GM12891 (cell line): ENCODE data around the gene DSG3.
A peak's percentile ranks its signal among the peaks of the same experiment; 100 is the strongest.

Experiments used
- DNase-seq: peaks from one replicate; pipeline ENCODE4 v3.0.0; 2011; ENCODE audit warnings: low spot score; ENCODE audit not compliant: insufficient read length
- FAIRE-seq: peaks from 2 replicates; lab custom pipeline; 2011; peaks lifted over from hg19 to GRCh38; lab: Jason Lieb, UNC
- PAX5 ChIP-seq: IDR thresholded peaks from 2 replicates; pipeline ENCODE4 v1.6.1; 2011; ENCODE audit warnings: low read length, moderate library complexity, mild to moderate bottlenecking; ENCODE audit not compliant: insufficient read depth, severe bottlenecking
- POLR2A ChIP-seq: IDR thresholded peaks from 2 replicates; pipeline ENCODE4 v1.6.1; 2011; ENCODE audit warnings: low read depth, low read length, control low read depth
- POLR2AphosphoS5 ChIP-seq: IDR thresholded peaks from 2 replicates; pipeline ENCODE4 v1.6.1; 2011; ENCODE audit warnings: low read depth, low read length, control low read depth
- POU2F2 ChIP-seq: IDR thresholded peaks from 2 replicates; pipeline ENCODE4 v1.6.1; 2011; ENCODE audit warnings: low read depth, mild to moderate bottlenecking, control low read depth, low read length, moderate library complexity
- SPI1 ChIP-seq: IDR thresholded peaks from 2 replicates; pipeline ENCODE4 v1.6.1; 2011; ENCODE audit warnings: low read depth, low read length, control low read depth
- TAF1 ChIP-seq: IDR thresholded peaks from 2 replicates; pipeline ENCODE4 v1.6.1; 2011; ENCODE audit warnings: low read depth, low read length, control low read depth

The DSG3 gene

GRCh38 chr18:31410716-31411483 lies 36.6 kb upstream of the DSG3 start:
- FAIRE-seq (no peak), DNase-seq (no peak)
- no peak for TF ChIP-seq POU2F2
- TF ChIP-seq TAF1 = no peak
- TF ChIP-seq PAX5 = no peak
- no peak for TF ChIP-seq SPI1
- TF ChIP-seq POLR2A = no peak
- no peak for TF ChIP-seq POLR2AphosphoS5

GRCh38 chr18:31413137-31413536 lies 34.4 kb upstream of the DSG3 start:
- DNase-seq (no peak), FAIRE-seq (no peak)
- TF ChIP-seq PAX5 (no peak), TAF1 (no peak), POU2F2 (no peak), SPI1 (no peak), POLR2AphosphoS5 (no peak), POLR2A (no peak)

- FAIRE-seq (no peak), DNase-seq (no peak)
- TF ChIP-seq PAX5 (no peak), POU2F2 (no peak), POLR2A (no peak), SPI1 (no peak), POLR2AphosphoS5 (no peak), TAF1 (no peak)
Observed at GRCh38 chr18:31417850-31418249, 29.7 kb upstream of the DSG3 start.

GRCh38 chr18:31419457-31419932 lies 28.0 kb upstream of the DSG3 start:
- TF ChIP-seq TAF1 (no peak), SPI1 (no peak), PAX5 (no peak), POLR2A (no peak), POLR2AphosphoS5 (no peak), POU2F2 (no peak)
- FAIRE-seq = no peak
- DNase-seq = no peak

GRCh38 chr18:31420032-31420431 lies 27.5 kb upstream of the DSG3 start:
- DNase-seq (no peak), FAIRE-seq (no peak)
- TF ChIP-seq POU2F2 = no peak
- no peak for TF ChIP-seq POLR2AphosphoS5
- no peak for TF ChIP-seq POLR2A
- no peak for TF ChIP-seq SPI1
- no peak for TF ChIP-seq PAX5
- TF ChIP-seq TAF1 = no peak

GRCh38 chr18:31420524-31420923 lies 27.0 kb upstream of the DSG3 start:
- DNase-seq (no peak), FAIRE-seq (no peak)
- TF ChIP-seq PAX5 (no peak), POLR2AphosphoS5 (no peak), POU2F2 (no peak), SPI1 (no peak), POLR2A (no peak), TAF1 (no peak)

- FAIRE-seq (peak; percentile 74), DNase-seq (no peak)
- TF ChIP-seq SPI1 = no peak
- TF ChIP-seq TAF1 = no peak
- TF ChIP-seq POU2F2 = no peak
- no peak for TF ChIP-seq POLR2AphosphoS5
- TF ChIP-seq PAX5 = no peak
- no peak for TF ChIP-seq POLR2A
Observed at GRCh38 chr18:31424383-31424988, 23.1 kb upstream of the DSG3 start.

- DNase-seq (no peak), FAIRE-seq (no peak)
- TF ChIP-seq TAF1 (no peak), SPI1 (no peak), PAX5 (no peak), POLR2AphosphoS5 (no peak), POLR2A (no peak), POU2F2 (no peak)
Observed at GRCh38 chr18:31426021-31426420, 21.5 kb upstream of the DSG3 start.

- FAIRE-seq (no peak), DNase-seq (no peak)
- TF ChIP-seq POU2F2 (no peak), TAF1 (no peak), POLR2AphosphoS5 (no peak)
Observed at GRCh38 chr18:31426871-31427406, 20.6 kb upstream of the DSG3 start.

GRCh38 chr18:31428211-31428610 lies 19.3 kb upstream of the DSG3 start:
- FAIRE-seq (no peak), DNase-seq (no peak)
- no peak for TF ChIP-seq POLR2AphosphoS5
- TF ChIP-seq PAX5 = no peak
- TF ChIP-seq POLR2A = no peak
- TF ChIP-seq POU2F2 = no peak
- TF ChIP-seq TAF1 = no peak
- no peak for TF ChIP-seq SPI1
